GM18526 (cell line): Measurements from ENCODE around the gene SUMF1.

ENCODE experiments used
- POLR2A ChIP-seq: IDR thresholded peaks from 3 replicates; pipeline ENCODE4 v1.6.1; 2011; ENCODE audit not compliant: insufficient read length; ENCODE audit errors: extremely low read depth

SUMF1 gene

DNA sequence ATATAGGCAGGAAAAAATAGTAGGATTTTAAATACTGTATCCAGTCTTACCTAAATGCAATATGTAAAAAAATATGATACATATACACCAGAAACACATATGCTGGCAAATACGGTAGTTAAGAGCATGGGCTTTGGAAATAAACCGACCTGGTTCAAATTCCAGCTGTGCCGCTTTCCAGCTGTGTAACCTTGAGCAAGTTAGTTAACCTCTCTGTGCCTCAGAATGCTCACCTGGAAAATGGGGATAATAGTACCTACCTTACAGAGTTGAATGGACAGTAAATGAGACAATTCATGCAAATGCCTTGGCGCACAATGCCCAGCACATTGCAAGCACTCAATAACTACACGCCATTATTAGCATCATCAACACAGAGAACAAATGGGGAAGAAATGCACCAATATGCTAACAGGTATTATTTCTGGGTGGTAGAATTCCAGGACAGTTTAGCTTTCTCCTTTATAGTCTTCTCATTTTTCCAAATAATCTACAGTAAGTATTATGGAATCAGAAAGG is 50.6 kb downstream of the SUMF1 start:
- TF ChIP-seq POLR2A = no peak

DNA sequence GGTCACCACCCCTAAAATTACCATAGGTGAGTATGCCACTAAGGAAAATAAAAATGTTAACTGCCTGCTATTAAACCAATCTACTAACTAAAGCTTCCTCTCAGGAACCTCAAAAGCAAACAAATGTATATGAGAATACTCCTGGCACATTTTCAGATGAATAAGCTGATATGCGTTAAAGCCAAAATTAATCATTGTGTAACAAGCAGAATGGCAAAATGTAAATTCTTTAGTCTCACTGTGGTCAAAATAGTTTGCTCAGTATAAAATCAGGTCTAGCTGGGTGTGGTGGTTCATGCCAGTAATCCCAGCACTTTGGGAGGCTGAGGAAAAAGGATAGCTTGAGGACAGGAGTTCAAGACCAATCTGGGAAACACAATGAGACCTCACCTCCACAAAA is 53.6 kb downstream of the SUMF1 start:
- TF ChIP-seq POLR2A = no peak

DNA sequence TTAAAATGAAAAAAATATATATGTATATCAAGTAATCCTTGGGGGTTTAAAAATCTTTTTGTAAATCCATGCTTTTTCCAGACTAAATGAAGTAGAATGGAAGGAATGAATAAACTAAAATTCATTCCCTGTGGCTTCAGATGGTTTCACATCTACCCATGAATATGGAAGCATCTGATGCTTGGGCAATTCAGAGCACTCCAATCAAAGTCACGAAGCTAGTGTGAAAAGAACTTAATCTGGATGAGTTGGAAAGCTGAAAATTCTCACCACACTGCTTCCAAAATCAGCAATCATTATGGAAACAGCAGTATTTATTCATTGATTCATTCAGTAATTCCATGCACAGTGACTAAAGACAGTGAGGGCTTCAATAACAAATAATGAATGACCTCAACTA is 55.2 kb downstream of the SUMF1 start:
- TF ChIP-seq POLR2A = no peak

DNA sequence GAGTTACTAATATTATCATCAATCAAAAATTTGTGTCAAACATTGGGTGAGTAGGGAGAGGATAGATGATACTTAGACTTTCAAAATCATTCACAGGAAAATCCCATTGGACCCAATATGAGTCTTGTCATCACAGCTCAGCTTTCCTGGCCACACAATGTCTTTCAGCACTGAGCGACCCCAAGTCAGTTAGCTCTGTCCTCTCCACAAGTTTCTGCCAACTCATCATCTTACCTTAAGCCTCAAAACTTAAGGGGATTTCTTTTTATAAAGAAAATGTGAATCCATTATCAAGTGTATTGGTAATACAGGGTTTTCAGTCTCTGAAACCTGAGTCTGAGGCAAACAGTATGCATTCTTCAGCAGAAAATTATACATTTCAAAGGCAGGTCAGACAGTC is 55.8 kb downstream of the SUMF1 start:
- no peak for TF ChIP-seq POLR2A

DNA sequence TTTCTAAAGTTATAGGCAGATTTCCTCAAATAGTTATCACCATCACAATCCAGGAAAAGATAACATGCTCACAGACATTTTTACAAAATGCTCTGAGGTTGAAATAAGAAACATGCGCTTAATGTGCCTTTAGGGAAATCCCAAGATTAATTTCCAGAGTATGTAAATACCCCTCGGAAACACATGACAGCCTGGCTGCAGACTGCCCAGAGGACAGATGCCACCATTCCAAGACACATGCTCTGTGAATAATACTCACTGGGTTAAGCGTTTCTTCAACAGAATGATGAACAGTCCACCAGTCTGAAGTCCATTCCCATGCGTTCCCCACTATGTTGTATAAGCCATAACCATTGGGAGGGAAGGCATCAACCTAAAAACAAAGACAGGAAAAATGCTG is 56.5 kb downstream of the SUMF1 start:
- no peak for TF ChIP-seq POLR2A

DNA sequence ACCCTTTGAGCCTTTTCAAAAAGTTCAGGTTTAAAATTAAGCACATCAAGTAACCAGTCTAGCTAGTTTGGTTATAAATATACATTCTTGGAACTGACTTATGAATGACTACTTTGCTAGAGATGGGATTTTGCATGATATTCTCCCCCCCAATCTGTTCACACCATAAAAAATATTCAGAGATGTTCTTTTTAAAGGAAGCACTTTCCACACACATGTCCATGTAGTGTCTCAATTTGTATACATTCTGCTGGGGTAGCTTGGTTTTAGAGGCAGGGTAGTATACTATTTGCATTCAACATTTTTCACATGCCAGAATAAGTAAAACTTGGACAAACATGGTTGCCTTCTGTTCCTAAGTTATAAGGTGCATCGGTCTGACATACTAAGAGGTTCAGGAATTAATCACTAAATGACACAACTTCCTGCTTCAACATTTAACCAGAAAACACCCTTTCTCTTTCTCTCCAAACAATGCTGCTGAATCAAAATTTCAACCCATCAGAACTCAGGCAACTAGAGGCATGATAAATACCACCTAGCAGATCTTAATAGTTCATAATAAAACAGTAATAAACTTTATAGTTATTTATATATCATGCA is 57.0 kb downstream of the SUMF1 start:
- no peak for TF ChIP-seq POLR2A

DNA sequence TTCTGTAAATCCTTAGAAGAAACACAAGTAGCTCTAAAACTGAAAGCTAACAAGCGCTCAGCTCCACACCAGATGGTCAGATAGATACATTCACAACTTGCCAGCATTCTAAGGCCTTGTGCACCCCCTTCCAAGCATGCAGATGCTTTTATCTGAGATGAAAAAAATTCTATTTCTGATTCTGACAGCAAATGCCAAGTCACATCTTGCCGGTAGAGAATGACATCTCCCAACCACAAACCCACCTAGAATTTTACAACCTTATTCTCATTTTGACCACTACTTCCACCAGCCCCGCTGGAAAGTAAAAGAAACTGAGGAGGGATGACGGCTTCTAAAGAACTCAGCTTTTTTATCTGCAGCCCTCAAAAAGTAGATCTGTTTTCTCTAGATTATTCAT is 57.7 kb downstream of the SUMF1 start:
- no peak for TF ChIP-seq POLR2A

DNA sequence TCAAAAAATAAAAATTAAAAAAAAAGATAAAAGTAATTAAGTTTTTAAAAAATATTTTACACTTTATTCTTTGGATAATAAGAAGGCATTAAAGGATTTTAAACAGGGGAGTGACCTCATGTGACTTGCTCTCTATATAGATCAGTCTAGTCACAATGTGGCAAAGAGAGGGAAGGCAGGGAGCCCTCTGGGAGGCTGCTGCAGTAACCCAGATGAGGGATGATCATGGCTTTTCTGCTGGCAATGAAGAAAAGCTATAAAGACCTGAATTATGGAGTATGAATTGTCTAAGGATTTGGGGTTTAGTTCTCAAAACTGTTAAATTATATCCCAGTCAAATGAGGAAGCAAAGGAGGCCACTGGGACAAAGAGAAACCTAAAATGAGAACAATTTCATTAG is 58.1 kb downstream of the SUMF1 start:
- TF ChIP-seq POLR2A = no peak

DNA sequence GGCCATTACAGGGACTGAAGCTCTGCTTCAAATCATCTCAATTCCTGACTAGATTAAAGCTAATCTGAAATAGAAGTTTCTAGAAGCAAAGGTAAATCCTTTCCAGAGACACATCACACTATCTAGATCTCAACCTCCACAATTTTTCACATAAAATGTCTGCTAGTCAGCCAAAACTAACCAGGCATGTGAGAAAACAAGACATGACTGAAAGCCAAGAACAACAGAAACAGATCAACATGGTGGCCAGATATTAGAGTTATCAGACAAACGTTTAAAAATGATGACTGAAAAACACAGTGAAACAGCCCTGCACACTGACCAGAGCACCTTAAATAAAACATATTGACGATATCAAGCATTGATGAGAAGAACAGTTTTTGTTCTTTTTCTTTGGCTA is 59.1 kb downstream of the SUMF1 start:
- no peak for TF ChIP-seq POLR2A

DNA sequence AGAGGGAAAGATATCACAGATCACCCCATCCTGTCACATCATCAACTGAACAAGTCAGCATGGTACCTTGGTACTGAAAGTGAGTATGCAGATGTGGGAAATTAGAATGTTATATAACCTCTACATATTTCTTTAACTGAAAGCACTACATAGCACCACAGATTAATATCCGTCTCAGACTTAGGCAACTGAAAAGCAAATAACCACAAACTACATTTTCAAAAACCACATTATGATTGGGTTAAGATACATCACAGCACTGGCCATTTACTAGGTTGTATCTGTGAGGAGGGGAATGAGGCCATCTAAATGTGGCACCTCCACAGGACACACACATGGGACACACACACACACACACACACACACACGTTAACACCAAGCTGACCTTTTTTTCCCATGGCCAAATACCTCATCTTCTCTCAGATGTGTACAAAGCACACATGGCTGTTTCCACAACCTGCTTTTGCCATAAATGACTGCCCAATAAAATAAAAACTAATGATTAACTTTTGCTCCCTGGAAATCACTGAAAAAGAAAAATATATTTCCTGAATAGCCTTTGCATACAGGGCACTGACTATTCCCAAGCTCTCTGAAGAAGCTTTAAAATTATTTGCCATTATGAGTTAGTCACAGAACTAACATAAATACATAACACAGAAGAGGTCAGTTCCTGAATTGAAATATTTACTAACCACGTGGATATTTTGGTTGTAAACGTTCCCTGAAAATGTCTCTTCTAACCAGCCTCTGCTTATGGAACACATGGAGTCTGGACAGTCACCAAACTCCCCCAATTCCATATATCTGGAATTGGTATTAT is 60.1 kb downstream of the SUMF1 start:
- no peak for TF ChIP-seq POLR2A

DNA sequence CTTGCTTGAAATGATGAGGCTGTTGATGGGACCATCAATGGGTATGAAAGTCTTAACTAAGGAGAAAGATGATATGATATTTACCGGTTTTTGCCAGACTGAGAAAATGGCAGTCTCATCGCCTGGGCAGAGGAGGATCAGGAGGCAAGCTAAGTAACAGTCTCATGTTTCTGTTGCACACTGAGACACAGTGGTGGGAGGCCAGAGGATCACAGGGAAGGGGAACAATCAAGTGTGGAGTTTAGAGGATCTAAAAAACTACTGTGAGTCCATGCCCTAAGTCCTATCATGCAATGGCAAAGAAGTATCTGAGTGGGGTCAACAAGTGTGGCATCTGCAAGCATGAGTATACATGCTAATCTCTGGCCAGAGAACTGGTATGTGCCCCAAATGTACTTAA is 62.2 kb downstream of the SUMF1 start:
- TF ChIP-seq POLR2A = no peak

DNA sequence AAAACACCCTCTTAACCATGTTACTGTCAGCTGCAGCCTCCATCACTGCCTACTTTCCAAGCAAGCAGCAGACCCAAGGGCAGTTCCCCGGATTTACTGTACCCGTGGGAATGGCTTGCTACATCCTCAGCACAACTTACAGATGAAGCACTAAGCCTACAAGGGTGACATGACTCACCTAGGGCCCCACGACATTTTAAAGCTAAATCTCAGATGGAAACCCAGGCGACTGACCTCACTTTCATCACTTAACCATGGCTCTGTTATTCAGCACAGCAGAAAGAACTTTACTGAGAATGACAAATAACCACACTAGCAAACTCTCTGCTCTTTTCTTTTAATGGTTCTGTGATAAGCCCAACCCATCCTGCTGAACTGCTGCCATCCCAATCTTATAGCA is 65.6 kb downstream of the SUMF1 start:
- no peak for TF ChIP-seq POLR2A

DNA sequence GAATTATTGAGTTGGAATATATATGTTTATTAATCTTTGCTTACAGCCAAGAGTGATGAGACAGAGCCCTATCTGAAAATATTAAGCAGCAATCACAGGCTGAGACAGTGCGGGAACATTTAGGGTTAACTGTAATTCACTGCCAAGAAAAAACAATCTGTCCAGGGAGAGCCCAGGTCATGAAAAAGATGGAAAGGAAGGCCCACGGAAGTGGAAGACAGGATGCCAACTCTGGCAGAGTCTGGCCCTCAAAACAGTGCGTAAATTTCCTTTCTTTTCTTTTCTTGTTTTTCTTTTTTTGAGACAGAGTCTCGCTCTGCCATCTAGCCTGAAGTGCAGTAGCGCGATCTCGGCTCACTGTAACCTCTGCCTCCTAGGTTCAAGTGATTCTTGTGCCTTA is 67.6 kb downstream of the SUMF1 start:
- TF ChIP-seq POLR2A = no peak

DNA sequence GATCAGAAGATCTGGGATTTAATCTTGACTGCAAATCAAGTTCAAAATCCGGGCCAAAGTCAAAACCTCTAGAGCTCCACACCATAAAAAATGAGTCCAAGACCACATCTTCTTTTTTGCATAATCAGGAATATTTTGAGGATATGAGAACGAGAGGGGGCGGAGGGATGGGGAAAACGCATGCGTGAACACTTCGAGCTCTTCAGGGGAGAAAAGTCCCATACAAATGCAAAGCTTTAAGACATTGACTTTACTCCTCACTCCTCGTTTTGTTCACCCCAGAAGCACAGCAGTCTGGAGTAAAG is 68.2 kb downstream of the SUMF1 start:
- TF ChIP-seq POLR2A = no peak

DNA sequence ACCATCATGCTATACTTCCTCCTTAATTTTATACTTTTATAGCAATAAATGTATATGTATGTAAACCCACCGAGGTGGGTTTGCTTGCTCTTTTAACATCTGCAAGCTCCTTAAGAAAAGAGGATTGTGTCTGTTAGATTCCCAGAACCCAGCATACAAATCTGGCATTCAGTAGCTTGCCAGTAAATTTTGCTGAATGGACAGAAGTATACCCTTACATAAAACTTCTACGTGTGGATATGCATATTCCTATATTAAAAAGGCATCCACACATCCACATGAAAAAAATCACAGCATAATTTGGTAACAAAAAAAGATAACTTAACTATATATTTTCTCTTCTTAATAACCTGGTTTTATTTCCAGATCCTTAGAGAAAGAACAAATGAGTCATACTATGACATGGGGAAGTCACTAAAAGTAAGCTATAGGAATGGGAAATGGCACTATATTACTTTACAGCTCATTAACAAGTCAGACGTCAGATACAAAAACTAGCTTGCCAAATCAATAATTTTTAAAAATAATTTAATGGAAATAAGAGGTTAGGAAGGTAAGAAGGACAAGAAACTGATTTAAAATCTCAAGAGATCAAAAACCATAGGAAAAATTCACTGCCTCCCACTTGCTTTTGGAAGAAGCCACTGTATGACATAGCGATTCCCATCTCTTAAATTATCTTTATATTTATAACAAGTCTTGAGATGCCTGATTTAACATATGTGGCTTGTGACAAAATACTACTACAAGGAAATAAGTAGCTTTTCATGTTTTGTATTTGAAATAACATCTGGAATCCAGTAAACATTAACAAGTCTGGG is 68.7 kb downstream of the SUMF1 start:
- no peak for TF ChIP-seq POLR2A

DNA sequence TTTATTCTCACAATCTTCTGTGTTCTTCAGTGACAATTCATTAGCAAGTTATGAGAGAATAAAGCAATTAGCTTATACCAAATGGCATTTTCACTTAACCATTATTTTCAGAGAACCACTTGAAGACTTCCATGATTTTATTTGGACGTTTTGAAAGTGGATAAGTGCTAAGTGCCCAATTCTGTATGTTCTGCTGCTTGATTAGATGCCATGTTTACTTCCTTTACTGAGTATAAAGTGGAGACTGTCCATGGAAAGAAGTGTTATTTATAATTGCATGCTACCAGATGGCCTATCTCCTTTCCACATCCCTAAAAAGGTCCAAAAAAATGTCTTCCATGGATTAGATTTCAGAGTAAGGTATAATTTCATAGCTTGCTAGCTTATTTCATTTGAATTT is 69.6 kb downstream of the SUMF1 start:
- TF ChIP-seq POLR2A = no peak
